NCI-H187 treated with DMSO at 0.1 percent for 48 hours (cell line): ENCODE results near the gene RGPD3.
"Not testable (repeated sequence)": the region's sequence is repeated elsewhere in the genome, so short reads cannot be mapped to it uniquely, and the experiment has no call there.

Experiments
- DNase-seq: peaks from one replicate; lab custom pipeline; 2025; lab: John Stamatoyannopoulos, UW

The RGPD3 gene

DNA sequence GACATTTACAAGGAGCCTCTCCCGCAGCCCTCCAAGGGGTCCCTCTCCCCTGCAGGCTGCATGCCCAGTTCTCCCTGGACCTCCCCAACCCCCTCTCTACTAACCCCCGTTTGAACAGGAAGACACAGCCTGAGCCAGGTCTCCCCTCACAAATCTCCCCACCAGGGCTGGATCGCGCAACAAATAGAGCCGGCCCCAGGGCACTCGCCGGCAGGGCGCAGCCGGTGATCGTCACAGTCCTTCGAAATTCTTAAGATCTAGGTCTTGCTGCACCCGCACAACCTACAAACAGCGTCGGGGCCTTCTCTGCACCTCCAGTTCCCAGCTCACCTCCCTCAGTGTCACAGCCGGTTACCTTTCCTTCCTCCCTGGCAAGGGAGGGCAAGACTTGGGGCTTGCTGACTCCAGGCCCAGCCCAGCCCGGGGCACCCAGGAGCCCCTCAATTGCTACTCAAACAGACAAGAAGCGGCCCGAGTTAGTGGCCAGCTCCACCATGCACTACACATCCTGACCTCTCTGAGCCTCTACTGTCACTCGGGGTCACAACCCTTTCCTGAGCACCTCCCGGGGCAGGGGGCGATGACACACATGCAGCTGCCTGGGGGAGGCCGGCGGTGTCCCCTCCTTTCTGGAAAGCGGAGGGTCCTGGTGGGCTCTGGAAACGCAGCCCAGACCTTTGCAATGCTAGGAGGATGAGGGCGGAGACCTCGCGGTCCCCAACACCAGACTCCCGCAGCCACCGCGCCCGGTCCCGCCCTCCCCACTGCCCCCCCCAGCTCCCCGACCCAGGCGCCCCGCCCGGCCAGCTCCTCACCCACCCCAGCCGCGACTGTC lies 18.6 kb upstream of the RGPD3 start, which contains the start of gene CD8B2:
Gene CD8B2, plus strand, starts transcription at position 814 of the 835 bp plus-strand sequence. CDS start 63 bp downstream, outside the sequence.
- DNase-seq: not testable (repeated sequence)

DNA sequence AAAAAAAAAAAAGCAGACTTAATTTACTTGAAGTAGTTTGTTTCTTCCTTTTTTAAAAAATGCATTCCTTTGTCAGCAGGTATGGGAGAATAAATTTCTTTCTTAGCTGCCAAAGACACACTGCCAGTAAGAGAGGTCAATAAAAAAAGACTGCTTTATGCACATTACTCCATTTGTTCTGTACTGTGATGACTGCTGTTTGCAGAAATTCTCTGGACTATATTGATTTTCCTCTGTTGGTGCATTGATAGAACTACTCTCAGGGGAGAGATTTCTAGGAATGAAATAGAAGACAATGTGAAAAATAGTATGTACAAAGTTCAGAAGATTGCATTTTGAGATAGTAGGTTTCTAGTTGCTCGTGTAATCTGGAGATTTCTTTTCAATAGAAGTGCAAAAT lies 11.3 kb upstream of the RGPD3 start:
- DNase-seq: not testable (repeated sequence)

DNA sequence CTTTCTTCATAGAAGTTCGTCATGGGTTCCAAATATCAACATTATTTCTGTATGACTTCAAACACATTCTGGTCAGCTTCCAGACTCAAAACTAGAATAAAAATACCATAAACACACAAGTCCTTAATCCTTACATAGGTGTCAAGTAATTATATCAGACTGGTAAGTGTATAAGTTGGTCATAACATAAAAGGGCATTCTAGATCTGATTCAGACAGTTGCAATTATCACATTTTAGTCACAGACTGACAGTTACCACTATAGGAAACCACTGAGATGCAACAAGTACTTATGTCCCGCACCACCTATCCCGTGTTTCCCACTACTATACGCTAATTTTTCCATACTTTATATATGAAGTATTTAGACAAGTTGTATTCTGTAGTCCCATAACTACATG lies 9.4 kb upstream of the RGPD3 start:
- DNase-seq: not testable (repeated sequence)

DNA sequence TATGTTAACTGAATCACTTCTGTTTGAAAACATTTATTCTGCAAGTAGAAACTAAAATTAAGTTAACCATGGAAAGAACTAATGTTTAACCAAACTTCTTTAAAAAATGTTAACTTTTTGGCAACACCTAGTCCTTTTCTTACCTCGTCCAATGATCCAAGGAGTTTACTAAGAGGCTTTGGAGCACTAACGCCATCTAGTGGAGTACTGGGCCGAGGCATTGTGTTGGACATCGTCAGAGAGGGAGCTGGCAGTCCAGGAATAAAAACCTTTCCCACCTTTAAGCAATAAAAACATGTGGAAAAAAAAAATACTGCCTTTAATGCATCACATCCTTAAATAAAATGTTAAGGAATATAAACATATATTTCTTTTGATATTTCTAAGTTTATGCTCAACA lies 2.4 kb upstream of the RGPD3 start:
- DNase-seq: not testable (repeated sequence)

DNA sequence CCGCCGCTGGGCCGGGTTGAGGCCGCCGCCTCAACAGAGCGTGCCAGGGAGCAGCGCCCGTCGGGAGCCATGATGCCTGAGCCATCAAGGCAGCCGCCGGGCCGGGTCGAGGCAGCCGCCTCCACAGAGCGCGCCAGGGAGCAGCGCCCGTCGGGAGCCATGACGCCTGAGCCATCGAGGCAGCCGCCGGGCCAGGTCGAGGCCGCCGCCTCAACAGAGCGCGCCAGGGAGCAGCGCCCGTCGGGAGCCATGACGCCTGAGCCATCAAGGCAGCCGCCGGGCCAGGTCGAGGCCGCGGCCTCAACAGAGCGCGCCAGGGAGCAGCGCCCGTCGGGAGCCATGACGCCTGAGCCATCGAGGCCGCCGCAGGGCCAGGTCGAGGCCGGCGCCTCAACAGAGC lies 697 bp downstream of the RGPD3 start:
- DNase-seq: not testable (repeated sequence)

DNA sequence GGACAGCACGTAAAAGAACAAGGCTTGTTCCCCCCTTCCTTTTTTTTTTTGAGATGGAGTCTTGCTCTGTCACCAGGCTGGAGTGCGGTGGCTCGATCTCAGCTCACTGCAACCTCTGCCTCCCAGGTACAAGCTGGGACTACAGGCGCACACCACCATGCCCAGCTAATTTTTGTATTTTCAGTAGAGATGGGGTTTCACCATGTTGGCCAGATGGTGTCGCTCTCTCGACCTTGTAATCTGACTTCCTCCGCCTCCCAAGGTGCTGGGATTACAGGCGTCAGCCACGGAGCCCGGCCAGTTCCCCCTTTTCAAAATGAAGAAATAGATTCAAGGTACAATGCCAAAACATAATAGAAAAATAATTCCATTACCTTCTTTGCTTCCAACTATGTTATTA lies 6.3 kb downstream of the RGPD3 start:
- DNase-seq: not testable (repeated sequence)

DNA sequence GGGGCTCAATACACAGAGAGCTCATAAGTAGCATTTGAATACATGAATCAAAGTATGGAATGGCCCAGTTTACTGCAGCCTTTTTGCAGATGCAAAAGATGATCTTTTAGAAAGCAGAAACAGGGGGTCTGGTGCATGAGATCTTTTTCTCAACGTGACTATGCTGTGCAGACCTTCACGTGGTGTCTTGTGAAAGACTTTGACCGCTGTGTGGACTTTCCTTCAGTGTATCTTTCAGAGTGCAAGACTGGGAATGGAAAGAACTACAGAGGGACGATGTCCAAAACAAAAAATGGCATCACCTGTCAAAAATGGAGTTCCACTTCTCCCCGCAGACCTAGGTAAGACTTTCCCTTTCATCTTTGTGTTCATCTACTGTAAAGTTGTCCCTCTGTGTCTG lies 77.5 kb downstream of the RGPD3 start:
- not testable (repeated sequence) for DNase-seq

DNA sequence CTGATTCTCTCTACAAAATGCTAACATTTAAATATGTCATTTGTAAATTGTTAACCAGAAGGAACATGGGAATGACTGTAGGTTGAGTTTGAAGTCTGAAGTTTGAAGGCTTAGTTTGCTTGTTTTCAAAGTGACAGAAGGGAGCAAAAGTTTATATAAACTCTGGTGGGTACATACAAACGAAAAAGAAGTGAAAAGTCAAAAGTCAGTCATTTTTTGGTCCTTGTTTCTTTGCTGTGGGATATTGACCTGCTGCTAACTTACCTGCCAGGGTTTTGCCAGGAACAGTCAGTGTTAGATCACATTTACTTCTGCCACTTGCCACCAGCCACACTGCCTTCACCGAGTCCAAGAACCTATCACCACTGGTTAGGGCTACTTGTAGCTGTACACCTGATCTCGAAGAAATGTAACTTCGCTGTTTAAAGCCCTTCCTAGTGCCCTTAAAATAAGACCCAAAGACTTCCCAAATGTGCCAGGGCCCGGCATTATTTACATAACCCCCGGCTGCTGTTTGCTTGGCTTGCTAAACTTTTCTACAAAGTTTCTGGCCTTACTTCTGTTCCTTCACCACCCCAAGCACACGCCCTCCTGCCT lies 79.3 kb downstream of the RGPD3 start:
- not testable (repeated sequence) for DNase-seq

DNA sequence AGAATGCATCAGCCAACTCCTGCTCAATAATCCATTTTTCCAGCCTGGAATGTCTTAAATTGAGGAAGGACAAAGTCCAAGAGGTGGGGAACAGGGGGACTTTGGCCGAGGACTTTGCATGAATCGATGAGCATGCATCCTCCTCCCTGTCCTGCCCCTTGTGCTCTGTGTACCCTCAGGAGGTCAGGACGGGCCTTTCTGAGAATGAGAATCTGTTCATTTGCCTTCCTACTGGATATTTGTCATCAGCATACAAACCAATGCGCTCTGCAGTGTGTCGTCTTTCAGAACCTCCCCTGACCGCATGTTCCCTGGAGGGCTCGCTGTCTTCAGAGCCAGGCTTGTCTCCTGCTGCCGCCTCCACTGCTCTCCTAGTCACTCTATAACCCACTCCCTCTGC lies 83.7 kb downstream of the RGPD3 start:
- DNase-seq: not testable (repeated sequence)

DNA sequence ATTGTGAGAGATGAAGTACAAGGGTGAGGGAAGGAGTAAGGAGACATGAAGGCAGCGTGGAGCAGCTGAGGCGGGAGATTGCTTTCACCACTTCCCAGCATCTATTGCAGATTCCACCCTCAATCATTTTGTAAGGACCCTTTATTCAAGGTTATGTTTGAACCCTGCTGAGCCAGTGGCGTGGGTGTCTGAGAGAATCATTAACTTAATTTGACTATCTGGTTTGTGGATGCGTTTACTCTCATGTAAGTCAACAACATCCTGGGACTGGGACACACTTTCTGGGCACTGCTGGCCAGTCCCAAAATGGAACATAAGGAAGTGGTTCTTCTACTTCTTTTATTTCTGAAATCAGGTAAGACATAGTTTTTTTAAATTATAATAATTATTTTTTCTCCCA lies 86.3 kb downstream of the RGPD3 start:
- not testable (repeated sequence) for DNase-seq

DNA sequence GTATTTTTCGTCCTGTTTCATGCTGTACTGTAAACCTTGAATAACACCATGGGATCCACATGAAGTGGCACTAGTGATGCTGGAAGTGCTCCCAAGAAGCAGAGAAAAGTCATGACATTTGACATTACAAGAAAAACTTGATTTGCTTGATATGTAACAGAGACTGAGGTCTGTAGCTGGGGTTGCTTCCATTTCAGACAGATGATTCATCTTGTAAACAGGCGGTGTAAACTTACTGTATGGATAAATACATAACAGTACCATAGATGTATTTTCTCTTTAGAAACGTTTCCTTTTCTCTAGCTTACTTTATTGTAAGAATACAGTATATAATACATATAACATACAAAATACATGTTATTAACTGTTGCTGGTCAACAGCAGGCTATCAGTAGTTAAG lies 88.6 kb downstream of the RGPD3 start:
- DNase-seq: not testable (repeated sequence)

DNA sequence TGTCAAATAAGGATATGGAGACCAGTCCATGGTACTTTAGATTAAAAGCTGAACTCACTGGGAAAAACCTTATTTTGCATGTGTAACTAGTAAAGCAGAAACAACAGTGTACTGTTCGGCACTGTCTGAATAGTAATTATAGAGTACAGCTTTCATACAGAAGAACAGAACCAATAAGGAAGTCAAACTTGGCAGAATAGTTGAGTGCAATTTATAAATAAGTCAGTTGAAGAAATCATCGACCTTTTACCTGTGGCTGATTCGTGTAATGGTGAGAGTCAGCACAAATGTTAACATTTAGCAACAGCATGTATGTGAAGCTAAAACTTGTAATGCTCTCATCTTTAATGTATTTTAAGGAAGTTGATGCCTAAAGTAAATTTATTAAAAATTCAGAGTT lies 99.0 kb downstream of the RGPD3 start:
- not testable (repeated sequence) for DNase-seq

DNA sequence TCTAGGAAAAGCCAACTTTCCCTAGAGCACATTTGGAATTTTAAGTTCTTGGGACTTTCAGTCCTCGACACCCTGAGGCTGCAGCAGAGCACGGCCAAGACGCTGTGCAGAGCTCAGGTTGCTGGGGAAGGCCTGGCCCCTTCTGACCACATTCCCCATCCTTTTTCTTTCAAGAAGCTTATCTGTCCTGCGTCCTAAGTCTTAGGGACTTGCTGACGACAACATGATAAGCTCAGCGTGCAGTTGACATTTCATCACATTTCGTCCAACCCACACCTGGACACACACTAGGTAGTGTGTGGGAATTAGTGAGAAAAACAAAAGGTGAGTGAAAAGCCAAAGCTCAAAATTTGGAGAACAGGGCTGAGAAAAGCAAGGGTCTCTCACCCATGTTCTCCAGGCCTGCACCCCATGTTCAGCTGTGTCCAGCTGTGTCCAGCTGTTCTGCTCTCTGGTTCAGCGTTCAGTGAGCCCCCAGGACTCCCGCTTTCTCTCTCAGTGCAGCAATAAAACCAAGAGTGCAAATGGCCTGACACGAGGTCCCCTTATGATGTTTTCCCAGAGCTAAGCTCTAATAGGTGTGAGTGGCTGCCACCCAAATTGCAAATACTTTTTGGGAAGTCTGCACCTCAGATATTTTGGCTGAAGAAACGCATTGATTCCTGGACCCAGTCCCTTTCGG lies 101.9 kb downstream of the RGPD3 start:
- DNase-seq: no peak

DNA sequence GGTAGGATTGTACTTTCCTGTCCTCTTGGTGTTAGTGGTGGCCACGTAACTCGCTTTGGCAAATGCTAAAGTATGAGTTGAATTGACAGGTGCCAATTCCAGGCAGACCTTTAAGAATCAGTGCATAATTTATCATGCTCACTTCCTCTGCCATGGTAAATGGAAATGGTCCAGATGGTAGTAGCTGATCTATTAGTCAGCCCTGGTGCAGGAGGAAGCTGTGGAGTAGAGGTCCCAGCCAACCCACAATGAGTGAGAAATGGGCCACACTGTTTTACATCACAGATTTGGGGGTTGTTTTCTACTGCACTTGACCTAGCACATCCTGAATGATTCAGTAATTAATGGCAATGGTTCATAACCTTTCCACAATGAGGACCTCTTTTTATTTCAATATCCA lies 104.4 kb downstream of the RGPD3 start:
- no peak for DNase-seq

DNA sequence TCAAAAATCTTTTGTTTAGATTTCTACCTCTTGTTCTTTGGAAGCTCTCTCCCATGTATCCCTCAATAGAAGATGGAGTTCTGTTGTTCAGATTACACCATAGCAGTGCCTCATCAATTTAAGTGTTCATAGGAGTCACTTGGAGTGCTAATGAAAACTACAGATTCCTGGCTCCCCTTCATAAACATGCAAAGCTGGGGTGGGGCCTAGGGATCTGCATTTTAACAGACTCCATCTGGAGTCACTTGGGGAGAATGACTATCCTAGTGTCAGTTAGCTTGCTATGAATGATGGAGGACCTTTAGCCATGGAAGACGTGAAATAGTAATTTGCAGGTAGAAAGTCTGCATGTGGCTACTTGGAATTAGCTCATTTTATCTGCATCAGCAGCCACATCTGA lies 105.4 kb downstream of the RGPD3 start:
- no peak for DNase-seq

DNA sequence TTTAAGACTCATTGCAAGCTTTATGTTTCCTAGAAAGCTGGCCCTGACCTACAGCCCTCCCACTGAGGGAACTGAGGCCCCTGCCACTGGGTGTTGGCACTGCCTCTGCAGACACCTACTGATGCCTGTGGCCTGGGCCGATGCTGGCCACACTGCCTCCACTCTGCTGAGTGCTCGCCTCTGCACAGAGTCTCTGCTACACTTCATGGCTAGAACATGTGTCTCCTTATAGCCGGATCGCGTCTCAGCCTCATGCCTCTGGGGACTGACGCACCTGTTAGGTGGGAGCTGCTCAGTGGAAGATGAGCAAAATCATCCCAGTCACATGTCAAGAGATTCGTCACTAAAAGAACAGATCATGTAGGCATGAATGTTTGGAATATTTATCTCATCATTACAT lies 108.7 kb downstream of the RGPD3 start:
- DNase-seq: no peak

DNA sequence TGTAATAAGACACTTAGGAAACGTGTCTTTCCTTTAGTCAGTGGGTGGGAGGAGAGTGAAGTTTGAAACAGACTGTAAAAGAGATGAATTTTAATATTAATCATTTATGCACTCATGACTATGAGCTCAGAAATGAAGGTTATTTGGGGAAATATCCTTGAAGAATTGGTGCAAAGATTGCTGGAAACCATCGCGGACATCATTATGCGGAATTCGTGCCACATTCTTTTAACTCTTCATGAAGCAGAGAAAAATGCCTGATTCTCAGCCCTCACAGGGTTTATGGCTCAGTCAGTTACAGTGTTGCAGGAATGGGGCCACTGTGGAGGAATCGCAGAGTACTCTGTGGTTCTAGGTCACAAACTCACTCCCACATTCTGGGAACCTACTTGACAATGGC lies 109.7 kb downstream of the RGPD3 start:
- DNase-seq: no peak

DNA sequence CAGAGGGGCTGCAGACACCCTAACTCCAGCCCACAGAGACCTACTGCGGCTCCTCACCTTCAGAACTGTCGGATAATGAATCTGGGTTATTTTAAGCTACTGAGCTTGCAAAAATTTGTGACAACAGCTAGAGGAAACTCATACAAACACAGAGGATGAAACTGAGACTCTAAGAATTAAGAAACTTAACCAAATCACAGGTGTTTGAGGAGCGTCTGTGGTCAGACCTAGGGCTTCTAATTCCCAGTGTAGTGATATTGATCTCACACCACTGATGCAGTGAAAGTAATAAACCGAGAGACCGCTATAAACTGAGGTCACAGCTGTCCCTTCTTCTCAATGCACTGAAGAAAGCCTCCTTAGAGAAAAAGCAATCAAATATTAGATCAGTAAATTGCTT lies 110.1 kb downstream of the RGPD3 start:
- no peak for DNase-seq

DNA sequence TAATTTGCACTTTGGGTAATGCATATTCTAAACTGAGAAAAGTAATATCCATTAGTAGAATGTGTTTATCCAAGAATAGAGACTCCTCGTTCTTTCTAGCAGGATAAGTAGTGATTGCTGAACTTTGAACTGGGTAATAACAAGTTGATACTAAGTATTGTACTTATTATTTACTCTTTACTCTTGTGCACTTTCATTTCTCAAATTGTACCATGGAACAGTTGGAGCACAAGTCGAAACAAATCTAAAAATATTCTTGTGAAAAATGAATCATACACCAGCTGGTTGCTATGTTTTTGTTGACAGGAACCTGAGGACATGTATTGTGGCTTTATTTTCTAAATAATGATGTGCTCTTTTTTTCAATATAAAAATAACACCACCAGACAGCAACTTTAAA lies 111.9 kb downstream of the RGPD3 start:
- no peak for DNase-seq

DNA sequence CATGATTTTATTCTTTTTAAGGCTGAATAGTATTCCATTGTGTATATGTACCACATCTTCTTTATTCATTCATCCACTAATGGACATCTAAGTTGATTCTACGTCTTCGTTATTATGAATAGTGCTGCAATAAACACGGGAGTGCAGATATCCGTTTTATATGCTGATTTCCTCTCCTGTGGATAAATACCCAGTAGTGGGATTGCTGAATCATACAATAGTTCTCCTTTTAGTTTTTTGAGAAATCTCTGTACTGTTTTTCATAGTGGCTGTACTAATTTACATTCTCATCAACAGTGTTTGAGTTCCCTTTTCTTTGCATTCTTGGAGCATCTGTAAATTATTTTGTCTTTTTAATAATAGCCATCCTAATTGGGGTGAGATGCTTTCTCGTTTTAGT lies 114.5 kb downstream of the RGPD3 start:
- no peak for DNase-seq

DNA sequence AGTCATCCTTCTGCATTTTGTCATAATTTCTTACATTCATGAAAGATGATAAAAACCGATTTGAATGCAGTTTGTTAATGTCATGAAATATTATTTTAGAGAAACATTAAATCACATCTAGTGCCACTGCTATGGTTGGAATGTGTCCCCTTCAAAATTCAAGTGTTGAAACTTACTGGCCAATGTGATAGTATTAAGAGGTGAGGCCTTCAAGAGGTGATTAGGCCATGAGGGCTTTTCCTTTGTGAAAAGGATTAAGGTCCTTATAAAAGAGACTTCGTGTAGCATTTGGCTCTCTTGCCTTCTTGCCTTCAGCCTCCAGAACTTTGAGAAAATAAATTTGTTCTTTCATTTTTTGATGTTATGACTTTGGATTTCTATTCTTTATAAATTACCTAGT lies 117.2 kb downstream of the RGPD3 start:
- DNase-seq: no peak

DNA sequence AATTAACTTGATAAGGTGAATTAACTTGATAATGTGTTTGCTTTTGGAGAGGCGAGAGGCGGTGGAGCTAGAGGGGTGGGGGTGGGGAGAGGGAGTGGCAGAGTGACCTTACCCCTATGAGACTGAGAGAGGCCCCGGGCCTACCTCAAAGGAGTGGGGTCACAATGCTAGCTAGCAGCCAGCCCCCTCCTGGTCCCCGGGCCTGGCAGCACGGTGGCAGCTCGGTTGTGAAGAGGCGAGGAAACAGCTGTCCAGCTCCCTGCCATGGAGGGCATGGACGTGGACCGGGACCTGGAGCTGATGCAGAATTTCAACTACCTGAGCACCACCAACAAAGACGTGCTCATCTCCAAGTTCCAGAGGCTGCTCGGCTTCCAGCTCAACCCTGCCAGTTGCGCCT lies 123.9 kb downstream of the RGPD3 start:
- no peak for DNase-seq

DNA sequence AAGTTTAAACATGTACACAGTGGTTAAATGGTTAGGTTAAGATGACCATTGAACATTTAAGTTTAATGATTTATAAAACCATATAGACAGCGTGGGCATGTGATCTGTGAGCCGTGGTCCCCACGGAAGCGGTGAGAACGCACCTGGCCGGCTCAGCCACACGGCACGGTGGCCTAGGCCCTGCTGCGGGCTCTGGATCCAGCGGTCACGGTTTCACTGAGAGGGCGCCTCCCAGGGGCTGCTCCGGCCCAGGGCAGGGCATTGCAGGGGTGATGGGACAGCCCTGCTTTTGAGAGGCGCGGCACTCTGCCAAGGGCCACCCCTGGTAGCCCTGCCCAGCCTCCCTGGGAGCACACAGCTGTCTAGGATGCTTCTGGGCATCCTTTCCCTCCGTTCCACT lies 124.9 kb downstream of the RGPD3 start:
- DNase-seq: no peak
